IMR-90 (cell line): ENCODE results near the gene OTUB2. TPM values are rescaled to one million over a fixed set of nuclear protein-coding genes. Genes with fewer than 3 reads are reported as not detected.

Experiments used
- ATAC-seq: fragments of 200-7000 bp; cut with Tn5 transposase; 2 replicates; pipeline ENCODE4 v1.9.1; 2020; ENCODE audit warnings: low read depth, mild to moderate bottlenecking, moderate library complexity
- BruUV-seq: library from RNA; stranded (reverse); fragments of 400-500 nt; replicated peaks from 2 replicates; lab custom pipeline; 2021; lab: Mats Ljungman, UMichigan
- CTCF ChIA-PET: fragments of 300-600 bp; formaldehyde crosslinking; extraction: SDS; loops from one replicate; lab custom pipeline; 2021; ENCODE audit warnings: antibody characterized with exemption; lab: Yijun Ruan, JAX
- POLR2A ChIA-PET: fragments of 300-600 bp; sonication (Branson Sonifier 250); formaldehyde crosslinking; loops from one replicate; lab custom pipeline; 2022; ENCODE audit warnings: antibody characterized with exemption; ENCODE audit not compliant: unreplicated experiment; lab: Charles Lee
- DNase-seq: peaks from one replicate; pipeline ENCODE4 v3.0.0; 2013
- H2AFZ ChIP-seq: replicated peaks from 2 replicates; pipeline ENCODE3; 2013; ENCODE audit warnings: low read length, mild to moderate bottlenecking; ENCODE audit not compliant: poor library complexity
- H2AK5ac ChIP-seq: 2 replicates; pipeline ENCODE4 v1.6.1; 2013; ENCODE audit warnings: low read depth, low read length, inconsistent platforms
- H2AK9ac ChIP-seq: replicated peaks from 2 replicates; pipeline ENCODE3; 2013; ENCODE audit warnings: mild to moderate bottlenecking, low read depth, low read length, moderate library complexity; ENCODE audit not compliant: poor library complexity
- H2BK120ac ChIP-seq: 2 replicates; pipeline ENCODE4 v1.6.1; 2013; ENCODE audit warnings: low read depth, low read length, inconsistent platforms
- H2BK15ac ChIP-seq: 3 replicates; pipeline ENCODE4 v1.6.1; 2013; ENCODE audit warnings: low read depth, low read length, inconsistent platforms
- H2BK20ac ChIP-seq: 2 replicates; pipeline ENCODE4 v1.6.1; 2013; ENCODE audit warnings: low read depth, mild to moderate bottlenecking, inconsistent platforms, low read length, moderate library complexity
- H2BK5ac ChIP-seq: 2 replicates; pipeline ENCODE4 v1.6.1; 2013; ENCODE audit warnings: mild to moderate bottlenecking, low read depth, low read length, inconsistent platforms; ENCODE audit not compliant: poor library complexity, severe bottlenecking
- H3K14ac ChIP-seq: replicated peaks from 2 replicates; pipeline ENCODE4 v1.6.1; 2013; ENCODE audit warnings: low read depth, low read length, inconsistent platforms
- H3K18ac ChIP-seq: 2 replicates; pipeline ENCODE4 v1.6.1; 2013; ENCODE audit warnings: low read depth, low read length, control low read depth
- H3K23ac ChIP-seq: 2 replicates; pipeline ENCODE4 v1.6.1; 2013; ENCODE audit warnings: low read depth, low read length, inconsistent platforms
- H3K27ac ChIP-seq: 2 replicates; pipeline ENCODE4 v1.5.1; 2013; ENCODE audit warnings: mild to moderate bottlenecking, control low read depth, low read length; ENCODE audit not compliant: insufficient read depth
- H3K27me3 ChIP-seq: 2 replicates; pipeline ENCODE4 v1.6.1; 2013; ENCODE audit warnings: low read length; ENCODE audit not compliant: control insufficient read depth, insufficient read depth
- H3K36me3 ChIP-seq: 2 replicates; pipeline ENCODE4 v1.6.1; 2013; ENCODE audit warnings: low read length, mixed read lengths; ENCODE audit not compliant: control insufficient read depth, insufficient read depth
- H3K4ac ChIP-seq: 2 replicates; pipeline ENCODE4 v1.6.1; 2013; ENCODE audit warnings: low read depth, low read length, inconsistent platforms
- H3K4me1 ChIP-seq: 2 replicates; pipeline ENCODE4 v1.6.1; 2013; ENCODE audit warnings: low read length, mixed read lengths; ENCODE audit not compliant: control insufficient read depth, insufficient read depth
- H3K4me2 ChIP-seq: 2 replicates; pipeline ENCODE4 v1.6.1; 2013; ENCODE audit warnings: low read depth, mild to moderate bottlenecking, control low read depth, low read length, moderate library complexity
- H3K4me3 ChIP-seq: 2 replicates; pipeline ENCODE4 v1.5.1; 2013; ENCODE audit warnings: low read depth, mild to moderate bottlenecking, control low read depth, low read length, moderate library complexity; ENCODE audit not compliant: insufficient read depth
- H3K56ac ChIP-seq: 2 replicates; pipeline ENCODE4 v1.6.1; 2013; ENCODE audit warnings: low read length, inconsistent platforms; ENCODE audit not compliant: insufficient read depth; ENCODE audit errors: extremely low read depth
- H3K79me1 ChIP-seq, 2 experiments: 2 replicates each; pipeline ENCODE4 v1.6.1; 2013; ENCODE audit warnings: low read length in 2 of 2, inconsistent platforms in 1 of 2, low read depth in 1 of 2
- H3K9ac ChIP-seq: 2 replicates; pipeline ENCODE4 v1.6.1; 2013; ENCODE audit warnings: low read depth, low read length, control low read depth
- H3K9me1 ChIP-seq: 2 replicates; pipeline ENCODE4 v1.6.1; 2013; ENCODE audit warnings: low read length, inconsistent platforms; ENCODE audit not compliant: insufficient read depth
- H3K9me3 ChIP-seq: 2 replicates; pipeline ENCODE4 v1.6.1; 2013; ENCODE audit warnings: low read length; ENCODE audit not compliant: control insufficient read depth, insufficient read depth
- H4K20me1 ChIP-seq: 2 replicates; pipeline ENCODE4 v1.6.1; 2013; ENCODE audit warnings: low read length, inconsistent platforms; ENCODE audit not compliant: insufficient read depth
- H4K5ac ChIP-seq: 2 replicates; pipeline ENCODE4 v1.6.1; 2013; ENCODE audit warnings: mild to moderate bottlenecking, low read depth, low read length, control low read depth
- H4K8ac ChIP-seq, 2 experiments: 2 replicates each; pipeline ENCODE4 v1.6.1; 2013; ENCODE audit warnings: low read depth in 2 of 2, low read length in 2 of 2, control low read depth in 1 of 2, inconsistent platforms in 1 of 2
- H4K91ac ChIP-seq: 2 replicates; pipeline ENCODE4 v1.6.1; 2013; ENCODE audit warnings: low read depth, low read length, inconsistent platforms; ENCODE audit not compliant: insufficient read depth
- CEBPB ChIP-seq: IDR thresholded peaks from 2 replicates; pipeline ENCODE4 v1.6.1; 2012; ENCODE audit warnings: low read depth, low read length, improper control_type of control experiment
- CHD1 ChIP-seq: IDR thresholded peaks from 2 replicates; pipeline ENCODE4 v1.6.1; 2012; ENCODE audit warnings: low read depth, low read length, improper control_type of control experiment
- FOS ChIP-seq: fragments of 150-350 bp; IDR thresholded peaks from 2 replicates; pipeline ENCODE4 v1.6.1; 2016; ENCODE audit warnings: low read depth, low read length
- MAFK ChIP-seq: IDR thresholded peaks from 2 replicates; pipeline ENCODE4 v1.6.1; 2012; ENCODE audit warnings: low read depth, low read length, improper control_type of control experiment
- MAZ ChIP-seq: IDR thresholded peaks from 2 replicates; pipeline ENCODE4 v1.6.1; 2012; ENCODE audit warnings: low read depth, mild to moderate bottlenecking, low read length, improper control_type of control experiment, moderate library complexity, borderline replicate concordance
- MXI1 ChIP-seq: IDR thresholded peaks from 2 replicates; pipeline ENCODE4 v1.6.1; 2012; ENCODE audit warnings: low read depth, mild to moderate bottlenecking, low read length, moderate library complexity, borderline replicate concordance
- NFE2L2 ChIP-seq: fragments of 150-350 bp; IDR thresholded peaks from 2 replicates; pipeline ENCODE4 v1.6.1; 2016; ENCODE audit warnings: low read depth, mild to moderate bottlenecking, low read length
- POLR2A ChIP-seq: IDR thresholded peaks from 2 replicates; pipeline ENCODE4 v1.6.1; 2012; ENCODE audit warnings: mild to moderate bottlenecking, low read depth, low read length
- RAD21 ChIP-seq: IDR thresholded peaks from 2 replicates; pipeline ENCODE4 v1.6.1; 2012; ENCODE audit warnings: low read length, improper control_type of control experiment
- RCOR1 ChIP-seq: IDR thresholded peaks from 2 replicates; pipeline ENCODE4 v1.6.1; 2012; ENCODE audit warnings: mild to moderate bottlenecking, low read length, improper control_type of control experiment; ENCODE audit not compliant: insufficient replicate concordance
- RFX5 ChIP-seq: IDR thresholded peaks from 2 replicates; pipeline ENCODE4 v1.8.0; 2012; ENCODE audit warnings: low read depth, mild to moderate bottlenecking, low read length, moderate library complexity
- SMC3 ChIP-seq: fragments of 150-350 bp; IDR thresholded peaks from 2 replicates; pipeline ENCODE4 v1.6.1; 2016; ENCODE audit warnings: low read depth, mild to moderate bottlenecking, antibody characterized with exemption, low read length, moderate library complexity
- WGBS, 2 experiments: methylation state at CpG; one replicate each; pipeline versions ENCODE4 v1.1.5 to v1.1.7; 2013; ENCODE audit warnings: missing lambda C conversion rate in 2 of 2; ENCODE audit not compliant: insufficient read length in 1 of 2; ENCODE audit errors: extremely low coverage in 2 of 2; 5-methylcytosine and 5-hydroxymethylcytosine counted together
- dilution Hi-C: fragments of 300-500 bp; cut with HindIII; formaldehyde crosslinking; loops from one replicate; pipeline ENCODE4 v1.14.3; 2018; ENCODE audit warnings: low sequenced_read_pairs; ENCODE audit not compliant: unreplicated experiment
- in situ Hi-C: fragments of 300-500 bp; cut with MboI; formaldehyde crosslinking; loops from 3 replicates; pipeline ENCODE4 v1.14.3; 2019; ENCODE audit warnings: low sequenced_read_pairs, inconsistent platforms, mixed read lengths
- intact Hi-C: fragments of 100-400 bp; cut with micrococcal nuclease; formaldehyde crosslinking; loops from 2 replicates; pipeline ENCODE4 v1.10.0; 2022
- polyA plus RNA-seq, 3 experiments: library from polyadenylated mRNA; depleted of rRNA; stranded (reverse); fragments of >200 nt; gene quantifications; 2 replicates each; pipeline ENCODE4 v1.2.3, GENCODE V29; 2012; ENCODE audit warnings: low replicate concordance in 1 of 3
- total RNA-seq: library from RNA; depleted of rRNA; stranded (reverse); fragments of >200 nt; gene quantifications from 2 replicates; pipeline ENCODE4 v1.2.3, GENCODE V29; 2012
- TF ChIP-seq, protein P1 (sequence below): fragments of 150-350 bp; IDR thresholded peaks from 2 replicates; pipeline ENCODE4 v1.6.1; 2016; ENCODE audit warnings: low read depth, mild to moderate bottlenecking, low read length, moderate library complexity, borderline replicate concordance
- TF ChIP-seq, protein P2 (sequence below): fragments of 150-350 bp; IDR thresholded peaks from 2 replicates; pipeline ENCODE4 v1.6.1; 2017; ENCODE audit warnings: mild to moderate bottlenecking, antibody characterized with exemption, low read length, low read depth
- TF ChIP-seq, protein P3 (sequence below): conservative IDR thresholded peaks from 2 replicates; pipeline ENCODE4 v1.5.1; 2012; ENCODE audit warnings: mild to moderate bottlenecking, low read depth, low read length, improper control_type of control experiment

The OTUB2 gene
- total and polyA plus RNA-seq, 2 of the 4 experiments (the other 2 are of a cell fraction), result 1.1 to 2.5 TPM

DNA sequence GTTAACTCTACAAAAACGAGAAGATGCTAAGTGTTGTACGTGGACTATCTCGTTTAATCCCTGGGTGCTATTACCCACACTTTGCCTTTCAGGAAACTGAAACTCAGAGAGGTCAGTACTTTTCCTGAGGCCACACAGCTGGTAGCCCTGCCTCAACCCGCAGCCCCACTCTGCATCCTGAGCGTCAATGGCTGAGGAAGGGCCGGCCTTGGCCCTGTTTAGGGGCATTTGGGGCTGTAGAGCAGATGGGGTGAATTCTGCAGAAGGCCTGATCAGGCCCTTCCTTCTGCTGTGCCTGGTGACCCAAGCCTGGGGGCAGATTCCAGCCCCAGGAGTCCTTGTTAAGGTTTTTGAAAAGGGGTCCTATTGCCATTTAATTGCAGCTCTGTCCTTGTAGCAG is 32.8 kb upstream of the OTUB2 start:
- no peak overlapping the region for H3K4me2 ChIP-seq
- H3K56ac ChIP-seq, result no peak overlapping the region
- H3K14ac ChIP-seq, result no peak overlapping the region
- no peak overlapping the region for H3K27ac ChIP-seq
- in situ Hi-C loops (no loop called here), dilution Hi-C loops (no loop called here), intact Hi-C loops (no loop called here)
- H3K9me1 ChIP-seq, result no peaks in the 10 kb centered on the region; the same call in 1 of the 2 replicates
- no peak overlapping the region for H2BK15ac ChIP-seq
- ATAC-seq (no peak), DNase-seq (no peak)
- ChIA-PET CTCF (interaction anchor here (1.3 kb wide), 1 partner anchor 143 kb away, joined by 3 read pairs; no protein-coding TSS in a partner anchor), POLR2A (no interaction called here)
- no TSS peak for BruUV-seq
- H3K23ac ChIP-seq, result no peak overlapping the region
- no peak overlapping the region for H2AK5ac ChIP-seq
- no peak overlapping the region for H4K8ac ChIP-seq
- H3K18ac ChIP-seq, result no peak overlapping the region
- no peak overlapping the region for H4K5ac ChIP-seq
- peaks cover 7% of the 10 kb centered on the region; the same call in 1 of the 2 replicates for H3K4me1 ChIP-seq
- H2AFZ ChIP-seq, result no peak overlapping the region
- no peak overlapping the region for H2BK5ac ChIP-seq
- no peak overlapping the region for H2BK20ac ChIP-seq
- WGBS, 2 experiments, result no CpG with 5 or more reads among the region's 6 CpGs
- H3K9me3 ChIP-seq, result no peaks in the 10 kb centered on the region
- TF ChIP-seq MAFK (no peak), MXI1 (no peak), CEBPB (no peak), MAZ (no peak), RFX5 (no peak), RCOR1 (no peak), FOS (no peak), RAD21 (no peak), POLR2A (no peak), NFE2L2 (no peak), CHD1 (no peak), SMC3 (no peak)
- TF ChIP-seq, protein P1, sequence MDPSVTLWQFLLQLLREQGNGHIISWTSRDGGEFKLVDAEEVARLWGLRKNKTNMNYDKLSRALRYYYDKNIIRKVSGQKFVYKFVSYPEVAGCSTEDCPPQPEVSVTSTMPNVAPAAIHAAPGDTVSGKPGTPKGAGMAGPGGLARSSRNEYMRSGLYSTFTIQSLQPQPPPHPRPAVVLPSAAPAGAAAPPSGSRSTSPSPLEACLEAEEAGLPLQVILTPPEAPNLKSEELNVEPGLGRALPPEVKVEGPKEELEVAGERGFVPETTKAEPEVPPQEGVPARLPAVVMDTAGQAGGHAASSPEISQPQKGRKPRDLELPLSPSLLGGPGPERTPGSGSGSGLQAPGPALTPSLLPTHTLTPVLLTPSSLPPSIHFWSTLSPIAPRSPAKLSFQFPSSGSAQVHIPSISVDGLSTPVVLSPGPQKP, result no peak
- TF ChIP-seq, protein P2, sequence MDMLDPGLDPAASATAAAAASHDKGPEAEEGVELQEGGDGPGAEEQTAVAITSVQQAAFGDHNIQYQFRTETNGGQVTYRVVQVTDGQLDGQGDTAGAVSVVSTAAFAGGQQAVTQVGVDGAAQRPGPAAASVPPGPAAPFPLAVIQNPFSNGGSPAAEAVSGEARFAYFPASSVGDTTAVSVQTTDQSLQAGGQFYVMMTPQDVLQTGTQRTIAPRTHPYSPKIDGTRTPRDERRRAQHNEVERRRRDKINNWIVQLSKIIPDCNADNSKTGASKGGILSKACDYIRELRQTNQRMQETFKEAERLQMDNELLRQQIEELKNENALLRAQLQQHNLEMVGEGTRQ, result no peak
- TF ChIP-seq, protein P3, sequence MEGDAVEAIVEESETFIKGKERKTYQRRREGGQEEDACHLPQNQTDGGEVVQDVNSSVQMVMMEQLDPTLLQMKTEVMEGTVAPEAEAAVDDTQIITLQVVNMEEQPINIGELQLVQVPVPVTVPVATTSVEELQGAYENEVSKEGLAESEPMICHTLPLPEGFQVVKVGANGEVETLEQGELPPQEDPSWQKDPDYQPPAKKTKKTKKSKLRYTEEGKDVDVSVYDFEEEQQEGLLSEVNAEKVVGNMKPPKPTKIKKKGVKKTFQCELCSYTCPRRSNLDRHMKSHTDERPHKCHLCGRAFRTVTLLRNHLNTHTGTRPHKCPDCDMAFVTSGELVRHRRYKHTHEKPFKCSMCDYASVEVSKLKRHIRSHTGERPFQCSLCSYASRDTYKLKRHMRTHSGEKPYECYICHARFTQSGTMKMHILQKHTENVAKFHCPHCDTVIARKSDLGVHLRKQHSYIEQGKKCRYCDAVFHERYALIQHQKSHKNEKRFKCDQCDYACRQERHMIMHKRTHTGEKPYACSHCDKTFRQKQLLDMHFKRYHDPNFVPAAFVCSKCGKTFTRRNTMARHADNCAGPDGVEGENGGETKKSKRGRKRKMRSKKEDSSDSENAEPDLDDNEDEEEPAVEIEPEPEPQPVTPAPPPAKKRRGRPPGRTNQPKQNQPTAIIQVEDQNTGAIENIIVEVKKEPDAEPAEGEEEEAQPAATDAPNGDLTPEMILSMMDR, result no peak
- H2AK9ac ChIP-seq, result no peak overlapping the region
- no peak overlapping the region for H3K9ac ChIP-seq
- peaks cover 5% of the 10 kb centered on the region; the same call in 1 of the 2 replicates for H3K27me3 ChIP-seq
- no peak overlapping the region for H3K4ac ChIP-seq
- H2BK120ac ChIP-seq, result no peak overlapping the region
- no peaks in the 10 kb centered on the region for H3K79me1 ChIP-seq
- no peaks in the 10 kb centered on the region for H4K20me1 ChIP-seq
- H3K4me3 ChIP-seq, result no peak overlapping the region
- no peaks in the 10 kb centered on the region for H3K36me3 ChIP-seq
- no peak overlapping the region for H4K91ac ChIP-seq
